Measurements from ENCODE around the gene DMD.

DNA sequence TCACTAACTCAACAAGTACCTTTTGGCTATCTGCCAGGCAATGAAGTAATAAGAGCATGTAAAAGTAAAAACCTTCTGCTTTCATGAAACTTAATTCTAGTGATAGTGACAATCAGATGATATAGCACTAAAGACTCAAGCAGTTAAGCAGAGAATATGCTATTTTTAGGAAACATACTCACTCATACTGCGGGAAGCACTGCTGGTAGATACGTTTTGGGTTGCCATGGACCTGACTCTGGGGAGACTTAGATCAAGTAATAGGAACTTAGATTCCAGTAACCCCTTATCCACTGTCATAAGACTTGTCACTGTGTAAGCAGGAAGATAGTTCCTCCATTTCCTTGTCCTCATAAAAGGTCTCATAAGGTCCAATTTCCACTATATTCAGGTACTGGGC, 386.3 kb downstream of the DMD start:
- TF ChIP-seq, protein P1, sequence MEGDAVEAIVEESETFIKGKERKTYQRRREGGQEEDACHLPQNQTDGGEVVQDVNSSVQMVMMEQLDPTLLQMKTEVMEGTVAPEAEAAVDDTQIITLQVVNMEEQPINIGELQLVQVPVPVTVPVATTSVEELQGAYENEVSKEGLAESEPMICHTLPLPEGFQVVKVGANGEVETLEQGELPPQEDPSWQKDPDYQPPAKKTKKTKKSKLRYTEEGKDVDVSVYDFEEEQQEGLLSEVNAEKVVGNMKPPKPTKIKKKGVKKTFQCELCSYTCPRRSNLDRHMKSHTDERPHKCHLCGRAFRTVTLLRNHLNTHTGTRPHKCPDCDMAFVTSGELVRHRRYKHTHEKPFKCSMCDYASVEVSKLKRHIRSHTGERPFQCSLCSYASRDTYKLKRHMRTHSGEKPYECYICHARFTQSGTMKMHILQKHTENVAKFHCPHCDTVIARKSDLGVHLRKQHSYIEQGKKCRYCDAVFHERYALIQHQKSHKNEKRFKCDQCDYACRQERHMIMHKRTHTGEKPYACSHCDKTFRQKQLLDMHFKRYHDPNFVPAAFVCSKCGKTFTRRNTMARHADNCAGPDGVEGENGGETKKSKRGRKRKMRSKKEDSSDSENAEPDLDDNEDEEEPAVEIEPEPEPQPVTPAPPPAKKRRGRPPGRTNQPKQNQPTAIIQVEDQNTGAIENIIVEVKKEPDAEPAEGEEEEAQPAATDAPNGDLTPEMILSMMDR (conservative IDR thresholded peaks at IDR 0.05 in 1 of 2, IDR thresholded peaks at IDR 0.05 in 1 of 2; ENCODE audit: low read depth in 1 of 2, low read length in 2 of 2), result no peak
- TF ChIP-seq EZH2 (IDR thresholded peaks at IDR 0.05; ENCODE audit: low read length, missing control alignments), result no peak
